Adrenal gland (tissue), 5 donors: Measurements from ENCODE around the gene PTPN18.

Experiments
- CTCF ChIP-seq, 6 experiments: fragments of 450-650 bp in 4 of 6; fragments of 200-600 bp in 2 of 6; sonication (generic) in 1 of 6; IDR thresholded peaks; 1 replicate in 5 of 6; 2 replicates in 1 of 6; pipeline versions ENCODE4 v1.5.1 to v1.8.0; 2016 to 2021; ENCODE audit warnings: antibody characterized with exemption in 6 of 6, mild to moderate bottlenecking in 2 of 6, moderate library complexity in 1 of 6
- POLR2A ChIP-seq, 2 donors: fragments of 450-650 bp; IDR thresholded peaks; one replicate each; pipeline ENCODE4 v1.6.1; 2017; ENCODE audit warnings: antibody characterized with exemption in 2 of 2, mild to moderate bottlenecking in 2 of 2, moderate library complexity in 1 of 2
- donor health status: DM: no; HTN: no; CAD: no.

GRCh38 chr2:130382313-130382917 lies 26.6 kb downstream of the PTPN18 start:
- no peak for TF ChIP-seq POLR2A (IDR thresholded peaks at IDR 0.05)
- no peak for TF ChIP-seq CTCF (IDR thresholded peaks at IDR 0.05)
